LoVo (cell line): ENCODE results near the gene ZNF112.

Experiments
- DNase-seq: peaks from one replicate; pipeline ENCODE4 v3.0.0-alpha.2; 2016; ENCODE audit warnings: low spot score

Gene ZNF112

DNA sequence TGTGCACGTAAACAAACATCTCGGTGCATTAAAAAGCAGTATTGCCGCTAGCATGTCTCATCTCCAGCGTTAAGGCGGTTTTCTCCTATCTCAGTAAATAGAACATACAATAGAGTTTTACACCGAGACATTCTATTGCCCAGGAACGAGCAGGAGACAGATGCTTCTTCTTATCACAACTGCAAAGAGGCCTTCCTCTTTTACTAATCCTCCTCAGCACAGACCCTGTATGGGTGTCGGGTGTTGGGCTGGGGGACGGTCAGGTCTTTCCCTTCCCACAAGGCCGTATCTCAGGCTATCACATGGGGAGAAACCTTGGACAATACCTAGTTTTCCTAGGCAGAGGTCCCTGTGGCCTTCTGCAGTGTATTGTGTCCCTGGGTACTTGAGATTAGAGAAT lies 75.6 kb downstream of the ZNF112 start:
- DNase-seq = no peak

- no peak for DNase-seq
Observed at GRCh38 chr19:44278181-44278690, 78.2 kb downstream of the ZNF112 start.

- DNase-seq = no peak
Observed at GRCh38 chr19:44277331-44277730, 79.1 kb downstream of the ZNF112 start.
